ENCODE data around the gene INSIG1. TPM values are rescaled to one million over a fixed set of nuclear protein-coding genes. Genes with fewer than 3 reads are reported as not detected.

INSIG1 gene
- total and polyA plus RNA-seq, 2 donors (not counting 3 experiments of a cell fraction or from before 2014, with no cell fraction given): 79.3 to 102 TPM

DNA sequence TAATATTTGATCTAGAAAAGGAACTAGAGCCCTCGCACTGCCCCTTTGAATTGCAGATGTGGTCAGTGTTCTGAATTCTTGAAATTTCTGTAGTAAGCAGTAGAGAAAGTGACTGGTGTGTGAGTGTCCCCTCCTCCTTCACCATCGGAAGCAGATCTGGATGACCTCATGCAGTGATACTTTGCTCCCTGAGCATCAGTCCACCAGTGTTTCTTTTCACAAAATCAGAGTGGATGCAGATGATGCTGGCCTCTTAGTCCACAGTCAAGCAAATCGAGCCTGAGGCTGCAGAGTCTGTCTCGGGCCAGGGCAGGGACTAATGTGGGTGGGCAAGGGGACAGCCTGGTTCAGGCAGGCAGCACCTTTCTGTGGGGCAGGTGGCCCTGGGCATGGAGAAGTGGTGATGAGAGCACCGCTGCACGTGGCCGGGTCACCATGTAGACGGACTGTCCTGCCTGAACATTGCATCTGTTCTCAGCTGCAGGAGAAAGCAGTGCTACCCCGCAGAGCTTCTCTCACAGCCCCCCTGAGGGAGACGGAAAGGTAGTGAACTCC is 5.4 kb downstream of the INSIG1 start:
- peak; percentile 4 for FAIRE-seq
- Histone ChIP-seq H3K9me3 (replicated peaks; ENCODE audit: control insufficient read depth, insufficient read depth, low read length) (no peaks in the 10 kb centered on the region), H3K79me2 (ENCODE audit: control insufficient read depth, insufficient read depth, low read length) (peaks cover 81% of the 10 kb centered on the region), H3K9me1 (replicated peaks; ENCODE audit: control insufficient read depth, extremely low read depth, insufficient read depth, low read length) (no peaks in the 10 kb centered on the region), H3K27me3 (ENCODE audit: control insufficient read depth in 2 of 2, insufficient read depth in 2 of 2, low read length in 2 of 2) (no peaks in the 10 kb centered on the region), H3K4me3 (replicated peaks in 1 of 3; ENCODE audit: insufficient read depth in 1 of 3, low read depth in 1 of 3, low read length in 3 of 3) (no peak overlapping the region), H2AFZ (ENCODE audit: low read depth, low read length) (no peak overlapping the region), H3K9ac (replicated peaks; ENCODE audit: extremely low read depth, insufficient read depth, low read length) (no peak overlapping the region), H3K4me2 (ENCODE audit: insufficient read depth, low read length) (no peak overlapping the region), H3K27ac (ENCODE audit: insufficient read depth, low read depth, low read length) (no peak overlapping the region), H4K20me1 (replicated peaks; ENCODE audit: control insufficient read depth, extremely low read depth, insufficient read depth, low read length) (peaks cover 22% of the 10 kb centered on the region), H3K36me3 (ENCODE audit: control insufficient read depth in 2 of 2, extremely low read depth in 1 of 2, insufficient read depth in 2 of 2, low read length in 2 of 2) (peaks cover 10 to 45% of the 10 kb centered on the region in 2 experiments), H3K4me1 (ENCODE audit: control insufficient read depth, extremely low read depth, insufficient read depth, low read length) (peaks cover 22% of the 10 kb centered on the region)
- dilution Hi-C loops (cut with MboI; ENCODE audit: extremely low pct_ligation_motif_present, low sequenced_read_pairs) (no loop called here), intact Hi-C loops (cut with micrococcal nuclease) (no loop called here)
- DNase-seq (ENCODE audit: low read depth, low spot score): no peak
- ChIA-PET CTCF (interaction anchor here (0.7 to 1.6 kb wide), 4 partner anchors 9 to 350 kb away, joined by 3 to 7 read pairs (median 4); no protein-coding TSS in a partner anchor), POLR2A (no interaction called here)
- TF ChIP-seq POLR2AphosphoS5 (IDR thresholded peaks at IDR 0.05; ENCODE audit: insufficient read depth, low read depth, low read length): no peak
- no peak for TF ChIP-seq MAX (IDR thresholded peaks at IDR 0.05; ENCODE audit: insufficient read depth, insufficient read length)
- TF ChIP-seq MYC (IDR thresholded peaks at IDR 0.05; ENCODE audit: low read depth, low read length): no peak
- TF ChIP-seq JUN (IDR thresholded peaks at IDR 0.05; ENCODE audit: borderline replicate concordance, insufficient read depth, insufficient read length, low read depth): no peak
- TF ChIP-seq, protein P1, sequence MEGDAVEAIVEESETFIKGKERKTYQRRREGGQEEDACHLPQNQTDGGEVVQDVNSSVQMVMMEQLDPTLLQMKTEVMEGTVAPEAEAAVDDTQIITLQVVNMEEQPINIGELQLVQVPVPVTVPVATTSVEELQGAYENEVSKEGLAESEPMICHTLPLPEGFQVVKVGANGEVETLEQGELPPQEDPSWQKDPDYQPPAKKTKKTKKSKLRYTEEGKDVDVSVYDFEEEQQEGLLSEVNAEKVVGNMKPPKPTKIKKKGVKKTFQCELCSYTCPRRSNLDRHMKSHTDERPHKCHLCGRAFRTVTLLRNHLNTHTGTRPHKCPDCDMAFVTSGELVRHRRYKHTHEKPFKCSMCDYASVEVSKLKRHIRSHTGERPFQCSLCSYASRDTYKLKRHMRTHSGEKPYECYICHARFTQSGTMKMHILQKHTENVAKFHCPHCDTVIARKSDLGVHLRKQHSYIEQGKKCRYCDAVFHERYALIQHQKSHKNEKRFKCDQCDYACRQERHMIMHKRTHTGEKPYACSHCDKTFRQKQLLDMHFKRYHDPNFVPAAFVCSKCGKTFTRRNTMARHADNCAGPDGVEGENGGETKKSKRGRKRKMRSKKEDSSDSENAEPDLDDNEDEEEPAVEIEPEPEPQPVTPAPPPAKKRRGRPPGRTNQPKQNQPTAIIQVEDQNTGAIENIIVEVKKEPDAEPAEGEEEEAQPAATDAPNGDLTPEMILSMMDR (IDR thresholded peaks at IDR 0.05; ENCODE audit: extremely low read depth in 1 of 2, insufficient read depth in 1 of 2, low read depth in 1 of 2, low read length in 2 of 2): no peak
- TF ChIP-seq POLR2A (IDR thresholded peaks at IDR 0.05; ENCODE audit: low read depth, low read length): no peak
- TF ChIP-seq FOS (IDR thresholded peaks at IDR 0.05; ENCODE audit: borderline replicate concordance, insufficient read depth, low read length): no peak
- TF ChIP-seq GATA2 (IDR thresholded peaks at IDR 0.05; ENCODE audit: insufficient read depth, insufficient read length, low read depth, low read length): no peak
- no peak for TF ChIP-seq EZH2 (IDR thresholded peaks at IDR 0.05; ENCODE audit: borderline replicate concordance, low read depth, low read length, severe bottlenecking)
- no TSS peak for BruUV-seq (replicated peaks)
